GM13976 (cell line): ENCODE measurements around the gene MAP3K4.

Source experiments
- DNase-seq: peaks from one replicate; pipeline ENCODE4 v3.0.0; 2012; ENCODE audit warnings: low spot score
- CTCF ChIP-seq: IDR thresholded peaks from 2 replicates; pipeline ENCODE4 v1.5.1; 2012; ENCODE audit warnings: borderline replicate concordance, mild to moderate bottlenecking; ENCODE audit not compliant: insufficient read depth; ENCODE audit errors: extremely low read depth, missing control alignments, control extremely low read depth
- in situ Hi-C: fragments of 300-500 bp; cut with MboI; formaldehyde crosslinking; loops from one replicate; pipeline ENCODE4 v1.12.0; 2022; ENCODE audit warnings: low sequenced_read_pairs, mixed read lengths, inconsistent platforms; ENCODE audit not compliant: unreplicated experiment

Gene MAP3K4

DNA sequence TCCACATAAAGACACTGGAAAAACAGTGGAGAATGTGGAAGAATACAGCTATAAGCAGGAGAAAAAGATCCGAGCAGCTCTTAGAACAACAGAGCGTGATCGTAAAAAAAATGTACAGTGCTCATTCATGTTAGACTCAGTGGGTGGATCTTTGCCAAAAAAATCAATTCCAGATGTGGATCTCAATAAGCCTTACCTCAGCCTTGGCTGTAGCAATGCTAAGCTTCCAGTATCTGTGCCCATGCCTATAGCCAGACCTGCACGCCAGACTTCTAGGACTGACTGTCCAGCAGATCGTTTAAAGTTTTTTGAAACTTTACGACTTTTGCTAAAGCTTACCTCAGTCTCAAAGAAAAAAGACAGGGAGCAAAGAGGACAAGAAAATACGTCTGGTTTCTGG lies 57.1 kb downstream of the MAP3K4 start:
- DNase-seq: no peak
- in situ Hi-C loops: no loop called here
- TF ChIP-seq CTCF: no peak

- in situ Hi-C loops: no loop called here
- TF ChIP-seq CTCF: no peak
- no peak for DNase-seq
Observed at GRCh38 chr6:161050134-161050765, 58.7 kb downstream of the MAP3K4 start.

- TF ChIP-seq CTCF: no peak
- no peak for DNase-seq
- in situ Hi-C loops: no loop called here
Observed at GRCh38 chr6:161053103-161053502, 61.5 kb downstream of the MAP3K4 start.

DNA sequence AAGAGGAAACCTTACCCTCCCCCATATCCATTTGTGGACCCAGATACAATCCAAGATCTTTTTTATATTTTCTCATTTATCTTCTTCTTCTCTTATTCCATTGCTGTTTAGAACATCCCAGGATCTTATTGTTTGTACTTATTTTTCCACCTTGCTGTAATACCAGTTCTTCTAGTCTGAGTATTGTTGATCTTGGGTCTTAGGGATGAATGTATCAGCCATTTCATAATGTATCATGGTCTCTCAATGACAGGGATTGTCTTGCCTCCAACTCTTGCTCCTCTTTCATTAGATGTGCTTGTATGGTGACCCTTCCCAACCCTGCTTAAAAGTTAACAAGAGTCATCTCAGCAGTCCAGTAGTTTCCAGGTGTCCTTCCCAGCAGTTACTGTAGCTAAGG lies 63.3 kb downstream of the MAP3K4 start:
- no peak for DNase-seq
- in situ Hi-C loops: no loop called here
- TF ChIP-seq CTCF: no peak

GRCh38 chr6:161056451-161056850 lies 64.9 kb downstream of the MAP3K4 start:
- TF ChIP-seq CTCF: no peak
- DNase-seq: no peak
- in situ Hi-C loops: no loop called here

DNA sequence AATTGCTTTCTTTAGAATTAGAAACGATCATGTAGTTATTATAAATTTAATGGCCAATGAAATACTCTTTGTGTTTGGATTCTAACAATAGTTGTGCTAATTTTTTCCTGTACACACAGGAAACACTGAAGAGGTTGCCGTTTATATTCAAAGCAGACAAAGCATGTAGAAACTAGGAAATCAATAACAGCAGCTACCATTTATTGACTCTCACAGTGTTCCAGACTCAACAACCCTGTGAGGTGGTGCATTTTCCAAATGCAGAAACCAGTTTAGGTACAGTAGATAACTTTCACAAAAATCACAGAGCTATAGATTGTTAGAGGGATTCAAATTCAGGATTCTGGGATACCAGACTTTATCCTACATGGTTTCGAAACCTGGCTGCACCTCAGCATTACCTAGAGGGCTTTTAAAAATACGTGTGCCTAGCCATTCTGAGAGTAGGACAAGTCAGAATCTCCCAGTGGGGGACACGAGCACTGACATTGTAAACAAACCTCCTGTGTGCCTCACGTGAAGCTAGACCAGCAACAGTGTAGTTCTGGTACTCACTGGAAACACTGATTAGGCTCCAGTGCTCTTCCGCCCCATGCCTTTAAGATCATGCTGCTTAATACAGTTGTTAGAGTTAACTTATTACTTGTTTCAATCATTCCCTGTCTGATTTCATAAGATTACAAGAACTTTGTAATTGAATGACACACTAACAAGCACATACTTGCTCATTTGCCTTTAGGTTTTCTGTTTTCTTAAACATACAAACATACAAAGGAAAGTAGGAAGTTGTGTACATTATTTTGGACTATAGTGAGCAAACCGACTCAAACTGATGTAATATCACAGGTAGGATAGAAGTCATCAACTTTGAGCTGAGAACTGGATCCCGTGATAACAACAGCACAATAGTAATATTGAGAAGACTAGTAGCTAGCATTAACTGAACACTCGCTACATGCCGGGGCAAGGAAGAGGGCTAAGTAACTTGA lies 65.8 kb downstream of the MAP3K4 start:
- in situ Hi-C loops: no loop called here
- DNase-seq: no peak
- no peak for TF ChIP-seq CTCF
